Measurements from ENCODE around the gene CEP78. TPM values are rescaled to one million over a fixed set of nuclear protein-coding genes. Genes with fewer than 3 reads are reported as not detected.

Gene CEP78
- total RNA-seq, 1 donor from 2014 or later: 21.5 TPM

- no peak overlapping the region for H3K9ac ChIP-seq (ENCODE audit: low read length)
- Mint-ChIP-seq H3K9me3 (ENCODE audit: unreplicated experiment) (no peaks in the 10 kb centered on the region), H3K4me1 (ENCODE audit: low read depth, unreplicated experiment) (peaks cover 5% of the 10 kb centered on the region), H3K4me3 (ENCODE audit: unreplicated experiment) (no peak overlapping the region), H3K36me3 (ENCODE audit: low read depth, unreplicated experiment) (peaks cover 5% of the 10 kb centered on the region), H3K27ac (ENCODE audit: unreplicated experiment) (no peak overlapping the region), H3K27me3 (ENCODE audit: low read depth, unreplicated experiment) (no peaks in the 10 kb centered on the region)
- no peaks in the 10 kb centered on the region for H3K27me3 ChIP-seq (ENCODE audit: insufficient read depth, low read length)
- H3K79me2 ChIP-seq (ENCODE audit: insufficient read depth, low read length): peaks cover 2% of the 10 kb centered on the region
- TF ChIP-seq EZH2 (IDR thresholded peaks at IDR 0.05; ENCODE audit: insufficient read depth, low read length) (no peak), CTCF (IDR thresholded peaks at IDR 0.05; ENCODE audit: insufficient read depth, low read depth, low read length) (no peak)
- no peaks in the 10 kb centered on the region for H3K4me1 ChIP-seq (ENCODE audit: insufficient read depth, low read length)
- no peaks in the 10 kb centered on the region for H3K36me3 ChIP-seq (ENCODE audit: insufficient read depth, low read length)
- no peaks in the 10 kb centered on the region for H3K9me3 ChIP-seq (ENCODE audit: insufficient read depth, low read depth, low read length)
- no peak overlapping the region for H3K27ac ChIP-seq (ENCODE audit: low read depth, low read length)
- no peak overlapping the region for H3K4me3 ChIP-seq (ENCODE audit: insufficient read depth, low read depth, low read length)
- no peak for FAIRE-seq
- no peak overlapping the region for H2AFZ ChIP-seq (ENCODE audit: low read depth, low read length)
- DNase-seq (ENCODE audit: low read depth): no peak
- H4K20me1 ChIP-seq (ENCODE audit: insufficient read depth, low read length): no peaks in the 10 kb centered on the region
- no peak overlapping the region for H3K4me2 ChIP-seq (ENCODE audit: low read length)
Measured at GRCh38 chr9:78249542-78249941, 13.7 kb downstream of the CEP78 start.

DNA sequence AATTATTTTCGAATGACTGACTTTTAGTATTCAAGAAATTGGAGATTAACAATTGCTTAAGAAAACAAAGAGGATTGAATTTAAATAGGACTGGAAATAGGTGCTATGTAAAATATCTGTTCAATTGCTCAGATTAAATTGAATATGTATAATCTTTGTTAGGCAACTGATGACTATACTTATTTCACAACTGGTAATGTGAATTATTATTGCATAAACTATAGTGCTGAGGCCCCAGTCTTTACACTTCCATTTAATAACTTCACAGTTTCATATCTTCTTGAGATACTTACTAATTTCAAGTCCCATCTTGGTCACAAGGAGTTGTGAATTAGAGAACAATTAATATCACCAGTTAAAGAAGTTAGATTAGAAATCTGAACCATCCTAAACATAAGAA lies 16.7 kb downstream of the CEP78 start:
- DNase-seq (ENCODE audit: low read depth) (no peak), FAIRE-seq (no peak)
- H3K36me3 ChIP-seq (ENCODE audit: insufficient read depth, low read length): no peaks in the 10 kb centered on the region
- no peaks in the 10 kb centered on the region for H3K27me3 ChIP-seq (ENCODE audit: insufficient read depth, low read length)
- no peaks in the 10 kb centered on the region for H3K9me3 Mint-ChIP-seq (ENCODE audit: unreplicated experiment)
- no peak overlapping the region for H3K27ac ChIP-seq (ENCODE audit: low read depth, low read length)
- no peaks in the 10 kb centered on the region for H3K27me3 Mint-ChIP-seq (ENCODE audit: low read depth, unreplicated experiment)
- H3K9ac ChIP-seq (ENCODE audit: low read length): no peak overlapping the region
- no peak overlapping the region for H3K4me3 ChIP-seq (ENCODE audit: insufficient read depth, low read depth, low read length)
- H3K9me3 ChIP-seq (ENCODE audit: insufficient read depth, low read depth, low read length): no peaks in the 10 kb centered on the region
- no peak overlapping the region for H3K4me3 Mint-ChIP-seq (ENCODE audit: unreplicated experiment)
- H3K79me2 ChIP-seq (ENCODE audit: insufficient read depth, low read length): no peaks in the 10 kb centered on the region
- H3K27ac Mint-ChIP-seq (ENCODE audit: unreplicated experiment): no peak overlapping the region
- no peak overlapping the region for H2AFZ ChIP-seq (ENCODE audit: low read depth, low read length)
- H3K36me3 Mint-ChIP-seq (ENCODE audit: low read depth, unreplicated experiment): peaks cover 2% of the 10 kb centered on the region
- no peak overlapping the region for H3K4me2 ChIP-seq (ENCODE audit: low read length)
- no peaks in the 10 kb centered on the region for H4K20me1 ChIP-seq (ENCODE audit: insufficient read depth, low read length)
- peaks cover 5% of the 10 kb centered on the region for H3K4me1 Mint-ChIP-seq (ENCODE audit: low read depth, unreplicated experiment)
- H3K4me1 ChIP-seq (ENCODE audit: insufficient read depth, low read length): no peaks in the 10 kb centered on the region
- TF ChIP-seq CTCF (IDR thresholded peaks at IDR 0.05; ENCODE audit: insufficient read depth, low read depth, low read length) (no peak), EZH2 (IDR thresholded peaks at IDR 0.05; ENCODE audit: insufficient read depth, low read length) (no peak)

DNA sequence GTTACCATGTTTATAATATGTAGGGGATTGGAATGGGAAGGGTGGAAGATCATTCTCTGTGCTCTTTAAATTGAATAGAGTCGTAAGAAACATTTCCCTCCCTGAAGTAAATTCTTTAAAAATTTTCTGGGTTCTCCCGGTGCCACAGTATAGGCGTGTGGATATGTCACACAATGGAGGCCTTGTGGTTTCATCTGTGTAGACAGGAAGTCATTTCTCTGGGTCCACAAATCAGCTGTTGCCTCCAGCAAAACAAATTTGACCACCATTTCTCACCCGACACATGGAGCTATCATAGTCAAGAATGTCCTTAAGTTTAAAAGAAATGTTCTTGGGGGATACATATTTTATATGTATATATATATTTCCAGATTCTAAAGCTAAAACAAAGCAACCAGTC lies 17.4 kb downstream of the CEP78 start:
- DNase-seq (ENCODE audit: low read depth): no peak
- H3K27me3 Mint-ChIP-seq (ENCODE audit: low read depth, unreplicated experiment): no peaks in the 10 kb centered on the region
- peaks cover 5% of the 10 kb centered on the region for H3K4me1 Mint-ChIP-seq (ENCODE audit: low read depth, unreplicated experiment)
- H3K9ac ChIP-seq (ENCODE audit: low read length): no peak overlapping the region
- no peak for TF ChIP-seq EZH2 (IDR thresholded peaks at IDR 0.05; ENCODE audit: insufficient read depth, low read length)
- TF ChIP-seq CTCF (IDR thresholded peaks at IDR 0.05; ENCODE audit: insufficient read depth, low read depth, low read length): no peak
- no peak overlapping the region for H3K4me3 Mint-ChIP-seq (ENCODE audit: unreplicated experiment)
- peaks cover 2% of the 10 kb centered on the region for H3K36me3 Mint-ChIP-seq (ENCODE audit: low read depth, unreplicated experiment)
- no peak overlapping the region for H3K27ac ChIP-seq (ENCODE audit: low read depth, low read length)
- no peak overlapping the region for H2AFZ ChIP-seq (ENCODE audit: low read depth, low read length)
- H3K4me1 ChIP-seq (ENCODE audit: insufficient read depth, low read length): no peaks in the 10 kb centered on the region
- no peaks in the 10 kb centered on the region for H3K9me3 Mint-ChIP-seq (ENCODE audit: unreplicated experiment)
- H3K4me2 ChIP-seq (ENCODE audit: low read length): no peak overlapping the region
- H3K9me3 ChIP-seq (ENCODE audit: insufficient read depth, low read depth, low read length): no peaks in the 10 kb centered on the region
- H4K20me1 ChIP-seq (ENCODE audit: insufficient read depth, low read length): no peaks in the 10 kb centered on the region
- H3K27me3 ChIP-seq (ENCODE audit: insufficient read depth, low read length): no peaks in the 10 kb centered on the region
- H3K4me3 ChIP-seq (ENCODE audit: insufficient read depth, low read depth, low read length): no peak overlapping the region
- no peaks in the 10 kb centered on the region for H3K79me2 ChIP-seq (ENCODE audit: insufficient read depth, low read length)
- no peak overlapping the region for H3K27ac Mint-ChIP-seq (ENCODE audit: unreplicated experiment)
- FAIRE-seq: no peak
- no peaks in the 10 kb centered on the region for H3K36me3 ChIP-seq (ENCODE audit: insufficient read depth, low read length)
